Fibroblast of the aortic adventitia (primary cell): ENCODE measurements around the gene ACO2. TPM values are rescaled to one million over a fixed set of nuclear protein-coding genes. Genes with fewer than 3 reads are reported as not detected.
A peak's percentile ranks its signal among the peaks of the same experiment; 100 is the strongest.
"Not testable (repeated sequence)": the region's sequence is repeated elsewhere in the genome, so short reads cannot be mapped to it uniquely, and the experiment has no call there.

Experiments used
- DNase-seq: peaks from one replicate; pipeline ENCODE4 v3.0.0-alpha.2; 2010; ENCODE audit warnings: low read depth
- H3K4me3 ChIP-seq: 2 replicates; pipeline ENCODE4 v1.5.1; 2011; ENCODE audit warnings: low read depth, mild to moderate bottlenecking, control low read depth, low read length, moderate library complexity
- CTCF ChIP-seq: IDR thresholded peaks from 2 replicates; pipeline ENCODE4 v1.5.1; 2011; ENCODE audit warnings: mild to moderate bottlenecking, low read length, control low read depth, inconsistent platforms; ENCODE audit not compliant: insufficient read depth
- total RNA-seq: library from RNA; depleted of rRNA; stranded (reverse); fragments of >200 nt; gene quantifications from 2 replicates; pipeline ENCODE4 v1.2.3, GENCODE V29; 2012; ENCODE audit warnings: low replicate concordance

Gene ACO2
- total RNA-seq, 1 donor, result 45.9 TPM

GRCh38 chr22:41435560-41435959, 33.4 kb upstream of the ACO2 start:
- DNase-seq, result no peak
- H3K4me3 ChIP-seq, result no peak overlapping the region
- TF ChIP-seq CTCF, result no peak

DNA sequence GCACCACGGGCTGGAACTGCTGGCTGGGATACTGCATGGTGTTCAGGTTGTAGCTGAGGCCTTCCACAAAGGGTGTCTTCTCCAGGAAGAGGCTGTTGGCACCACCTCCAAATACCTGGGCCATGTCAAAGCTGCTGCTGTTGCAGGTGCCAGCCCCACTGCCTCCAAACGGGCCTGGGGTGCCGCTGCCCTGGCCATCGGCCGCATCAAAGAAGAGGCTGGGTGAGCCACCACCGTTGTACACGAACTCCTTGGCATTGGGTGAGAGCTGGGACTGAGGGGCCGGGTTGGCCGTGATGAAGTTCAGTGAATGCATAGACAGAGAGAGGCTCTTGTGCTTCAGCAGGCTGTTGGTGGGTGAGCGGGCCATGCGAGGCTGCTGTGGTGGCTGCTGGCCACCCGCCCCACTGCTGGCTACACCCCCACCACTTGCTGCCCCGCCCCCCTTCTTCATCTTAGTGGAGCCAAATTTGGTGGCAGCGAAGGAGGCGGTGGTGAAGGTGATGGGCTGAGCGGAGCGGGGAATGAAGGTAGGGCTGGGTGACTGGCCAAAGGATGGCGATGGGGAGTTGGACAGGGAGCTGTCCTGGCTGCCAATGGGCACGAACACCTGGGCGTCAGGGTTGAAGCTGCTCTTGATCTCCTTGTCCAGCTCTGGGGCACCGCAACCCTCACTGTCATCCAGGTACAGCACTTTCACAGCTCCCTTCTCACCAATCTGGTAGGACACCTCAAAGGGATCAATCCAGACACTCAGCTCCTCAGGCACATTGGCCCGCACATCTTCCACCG, 32.4 kb upstream of the ACO2 start:
- no peak for DNase-seq
- TF ChIP-seq CTCF, result no peak

DNA sequence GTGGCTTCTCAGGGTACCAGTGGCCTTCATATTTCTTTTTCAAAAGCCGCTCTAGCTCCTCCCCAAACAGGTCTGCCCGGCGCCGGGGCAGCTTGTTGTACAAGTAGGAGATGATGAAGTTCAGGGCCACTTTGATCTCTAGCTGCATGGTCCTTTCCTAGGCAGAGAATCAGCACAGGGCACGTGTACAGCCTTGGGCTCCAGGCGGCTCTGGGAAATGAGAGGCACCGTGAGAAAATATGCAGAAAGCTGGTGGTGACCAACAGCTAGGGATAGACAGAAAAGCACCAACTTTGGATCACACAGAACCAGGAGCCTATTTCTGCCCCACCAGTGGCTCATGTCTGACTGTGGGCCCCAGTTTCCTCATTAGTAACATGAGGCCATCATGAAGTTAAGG, 31.7 kb upstream of the ACO2 start:
- DNase-seq, result no peak
- H3K4me3 ChIP-seq, result no peak overlapping the region
- no peak for TF ChIP-seq CTCF

More for the DNA sequence above, 32.4 kb upstream of the ACO2 start:
- no peak overlapping the region for H3K4me3 ChIP-seq

DNA sequence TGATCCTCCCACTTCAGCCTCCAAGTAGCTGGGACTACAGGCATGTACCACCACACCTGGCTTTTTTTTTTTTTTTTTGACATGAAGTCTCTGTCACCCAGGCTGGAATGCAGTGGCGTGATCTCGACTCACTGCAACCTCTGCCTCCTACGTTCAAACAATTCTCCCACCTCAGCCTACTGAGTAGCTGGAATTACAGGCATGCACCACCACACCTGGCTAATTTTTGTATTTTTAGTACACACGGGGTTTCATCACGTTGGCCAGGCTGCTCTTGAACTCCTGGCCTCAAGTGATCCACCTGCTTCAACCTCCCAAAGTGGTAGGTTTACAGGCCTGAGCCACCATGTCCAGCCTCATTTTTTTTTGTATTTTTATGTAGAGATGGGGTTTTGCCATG, 28.4 kb upstream of the ACO2 start:
- not testable (repeated sequence) for DNase-seq, H3K4me3 ChIP-seq

GRCh38 chr22:41442240-41442792, 26.6 kb upstream of the ACO2 start:
- no peak for DNase-seq
- no peak overlapping the region for H3K4me3 ChIP-seq
- TF ChIP-seq CTCF, result no peak

- H3K4me3 ChIP-seq, result peak overlapping the region; percentile 95
- peak; percentile 96 for DNase-seq
- no peak for TF ChIP-seq CTCF
Observed at GRCh38 chr22:41444360-41445128, 24.4 kb upstream of the ACO2 start.
